ENCODE results near the gene TKFC.
A peak's percentile ranks its signal among the peaks of the same experiment; 100 is the strongest.

Gene TKFC

GRCh38 chr11:61332797-61333549 lies at the start of gene TKFC, which contains the start of gene DDB1:
TSS of gene TKFC (plus strand) at chr11:61333228. CDS start at chr11:61334729, 1,501 bp downstream.
TSS of gene DDB1 (minus strand) at chr11:61333105. CDS start at chr11:61332968, 137 bp downstream.
- peak; percentile 91 for DNase-seq

DNA sequence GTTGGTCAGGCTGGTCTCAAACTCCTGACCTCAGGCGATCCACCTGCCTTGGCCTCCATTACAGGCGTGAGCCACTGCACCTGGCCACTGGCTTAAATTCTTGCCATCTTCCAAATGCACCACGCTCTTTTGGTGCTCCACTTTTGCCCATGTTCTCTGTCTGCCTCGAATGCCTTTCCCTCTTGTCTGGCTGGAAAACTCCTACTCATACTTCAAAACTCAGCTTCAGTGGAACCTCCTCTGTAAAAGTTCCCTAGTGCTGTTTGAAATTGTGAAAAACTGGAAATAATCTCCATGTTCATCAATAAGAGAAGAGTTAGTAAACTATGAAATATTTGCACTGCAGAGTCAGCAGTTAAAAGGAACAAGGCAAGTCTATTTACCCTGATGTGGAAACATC lies 49.4 kb upstream of the TKFC start:
- no peak for DNase-seq

GRCh38 chr11:61287338-61287977 lies 45.6 kb upstream of the TKFC start:
- DNase-seq = no peak

- no peak for DNase-seq
Measured at GRCh38 chr11:61290905-61291690, 41.9 kb upstream of the TKFC start.

- no peak for DNase-seq
Measured at GRCh38 chr11:61292356-61292755, 40.7 kb upstream of the TKFC start.

- peak; percentile 62 for DNase-seq
Measured at GRCh38 chr11:61293867-61294716, 38.9 kb upstream of the TKFC start.

DNA sequence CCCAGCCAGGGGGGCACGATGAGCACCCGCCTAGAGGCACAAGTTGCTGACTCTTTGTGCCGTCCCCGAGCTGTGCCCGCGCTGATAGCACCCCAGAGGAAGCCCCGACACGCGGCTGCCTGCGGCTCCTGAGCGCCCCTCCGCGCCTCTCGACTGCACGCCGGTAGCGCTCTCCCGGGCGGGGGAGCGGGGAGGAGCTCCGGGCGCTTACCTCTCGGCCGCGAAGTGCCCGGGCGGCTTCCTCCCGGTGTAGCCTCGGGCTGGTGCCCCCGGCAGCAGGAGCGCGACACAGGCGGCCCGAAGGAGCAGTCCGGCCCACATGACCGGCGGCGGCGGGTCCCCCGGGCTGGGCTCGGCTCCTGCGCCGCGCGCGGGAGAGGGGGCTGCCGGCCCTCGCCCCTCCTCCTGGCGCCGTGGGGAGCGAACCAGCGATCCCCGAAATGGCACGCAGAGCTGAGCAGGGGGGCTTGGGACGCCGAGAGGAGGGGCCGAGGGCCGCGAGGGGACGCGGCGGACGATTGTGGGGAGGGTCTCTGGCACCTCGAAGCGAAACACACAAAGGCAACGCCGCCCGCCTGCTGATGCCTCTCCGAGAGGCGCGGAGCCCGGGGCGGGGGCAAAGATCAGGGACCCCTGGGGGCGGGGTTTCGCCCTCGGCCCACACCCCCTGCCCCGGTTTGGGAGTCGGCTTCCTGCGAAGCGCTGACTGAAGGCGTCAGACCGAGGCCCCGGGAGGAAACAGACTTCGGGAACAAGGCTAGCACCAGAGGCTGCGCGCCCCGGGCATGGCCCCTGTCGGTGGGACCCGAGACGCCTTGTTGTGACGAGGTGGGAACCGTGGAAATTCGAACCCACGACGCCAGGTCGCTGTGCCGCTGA lies 38.1 kb upstream of the TKFC start, which contains the start of gene VWCE:
Gene VWCE (minus strand): TSS at position 600 of the 879 bp plus-strand sequence. CDS start 279 bp downstream, at position 321.
- DNase-seq = no peak

DNA sequence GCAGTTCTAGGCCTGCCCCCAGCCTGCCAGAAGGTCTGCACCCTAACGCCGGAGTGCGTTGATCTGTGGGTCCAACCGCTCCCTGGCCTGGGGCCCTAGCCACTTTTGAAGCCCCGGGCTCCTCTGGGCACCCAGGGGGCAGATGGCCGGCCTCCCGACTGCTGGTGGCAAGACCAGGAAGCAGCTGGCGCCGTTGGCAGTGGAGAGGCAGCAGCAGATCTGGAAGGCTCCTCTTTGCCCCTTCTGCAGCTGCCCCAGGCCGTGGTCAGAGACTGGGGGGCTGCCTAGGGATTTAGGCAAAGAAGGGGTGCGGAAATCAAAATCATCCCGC lies 37.5 kb upstream of the TKFC start:
- no peak for DNase-seq

GRCh38 chr11:61297341-61297740 lies 35.7 kb upstream of the TKFC start:
- no peak for DNase-seq

GRCh38 chr11:61297746-61298145 lies 35.3 kb upstream of the TKFC start:
- peak; percentile 75 for DNase-seq

DNA sequence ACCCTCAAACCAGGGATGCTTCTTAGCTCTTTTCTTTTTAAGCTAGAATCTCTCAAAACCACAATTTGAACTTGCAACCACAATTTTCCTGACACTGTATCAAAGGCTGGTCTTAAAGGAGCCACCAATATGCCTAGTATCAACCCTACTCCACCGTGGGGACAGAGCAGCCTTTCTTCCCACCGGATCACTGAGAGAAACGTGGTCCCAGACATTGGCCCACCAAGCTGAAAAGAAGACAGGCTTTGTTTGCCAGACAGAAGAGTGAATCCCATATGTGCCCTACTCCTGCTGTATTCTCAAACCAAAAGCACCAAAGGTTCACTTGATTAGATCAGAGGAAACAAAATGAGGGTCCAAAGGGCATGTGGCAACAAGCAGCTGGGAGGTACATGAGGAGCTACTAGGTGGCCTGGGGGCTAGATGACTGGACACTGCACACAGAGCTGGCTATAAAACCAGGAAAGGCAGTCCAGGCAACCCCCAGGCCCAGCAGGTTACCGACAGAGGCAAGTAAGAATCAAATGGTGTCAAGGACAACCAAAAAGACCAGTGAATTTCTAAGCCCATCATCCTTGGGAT lies 34.3 kb upstream of the TKFC start:
- DNase-seq = no peak

DNA sequence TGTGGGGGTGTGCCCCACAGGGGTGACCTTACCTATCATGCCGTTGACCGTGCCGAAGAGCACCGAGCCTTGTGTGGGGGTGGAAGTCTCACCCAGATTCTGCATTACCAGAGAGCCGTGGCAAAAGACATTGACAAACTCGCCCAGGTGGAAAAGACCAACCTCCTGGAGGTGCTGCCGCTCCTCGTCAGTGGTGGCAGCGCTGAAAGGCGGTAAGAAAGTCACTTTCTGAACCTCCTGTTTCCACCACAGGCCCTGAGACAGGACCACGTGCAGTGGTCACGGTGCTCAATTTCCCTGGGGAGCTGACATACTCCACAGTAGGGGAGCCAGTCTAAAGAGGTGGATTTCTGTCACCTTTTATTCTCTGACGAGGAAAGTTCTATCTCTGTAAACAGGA lies 30.5 kb upstream of the TKFC start:
- no peak for DNase-seq

- DNase-seq = no peak
Measured at GRCh38 chr11:61303725-61304124, 29.3 kb upstream of the TKFC start.

DNA sequence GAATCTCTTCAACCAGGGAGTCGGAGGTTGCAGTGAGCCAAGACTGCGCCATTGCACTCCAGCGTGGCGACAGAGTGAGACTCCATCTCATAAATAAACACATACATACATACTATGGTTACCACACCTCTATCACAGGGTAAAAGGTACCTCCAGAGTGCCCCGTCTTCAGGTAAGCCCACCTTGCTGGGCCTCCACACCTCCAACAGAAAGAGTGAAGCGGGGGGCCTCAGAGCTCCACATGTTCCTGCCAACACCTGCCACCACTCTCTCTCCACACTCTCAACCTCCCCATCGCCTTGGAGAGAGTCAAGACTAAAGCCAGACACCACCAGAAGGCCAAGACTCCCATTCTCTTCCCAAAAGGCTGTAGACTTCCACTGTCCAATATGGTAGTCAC lies 27.6 kb upstream of the TKFC start:
- DNase-seq = no peak

GRCh38 chr11:61306221-61306620 lies 26.8 kb upstream of the TKFC start:
- DNase-seq = no peak

GRCh38 chr11:61307354-61307753 lies 25.7 kb upstream of the TKFC start:
- no peak for DNase-seq

DNA sequence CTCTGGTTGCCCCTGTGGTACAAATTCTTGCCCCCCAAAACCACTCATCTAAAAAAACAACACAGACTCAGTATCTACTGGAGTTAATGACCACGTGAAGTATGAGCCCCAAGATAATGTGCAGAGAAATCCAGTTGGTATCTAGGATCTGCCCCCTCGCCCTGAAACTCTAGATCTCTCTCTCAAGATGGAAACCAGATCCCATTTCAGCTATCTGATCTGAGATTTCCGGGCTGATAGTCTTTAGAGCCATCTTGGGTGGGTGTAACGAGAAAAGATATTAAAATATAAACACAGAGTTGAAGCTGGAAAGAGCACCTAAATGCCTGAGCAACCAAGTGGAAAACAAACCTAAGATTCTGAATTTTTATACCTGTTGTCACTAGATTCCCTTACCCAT lies 23.9 kb upstream of the TKFC start:
- DNase-seq = no peak

DNA sequence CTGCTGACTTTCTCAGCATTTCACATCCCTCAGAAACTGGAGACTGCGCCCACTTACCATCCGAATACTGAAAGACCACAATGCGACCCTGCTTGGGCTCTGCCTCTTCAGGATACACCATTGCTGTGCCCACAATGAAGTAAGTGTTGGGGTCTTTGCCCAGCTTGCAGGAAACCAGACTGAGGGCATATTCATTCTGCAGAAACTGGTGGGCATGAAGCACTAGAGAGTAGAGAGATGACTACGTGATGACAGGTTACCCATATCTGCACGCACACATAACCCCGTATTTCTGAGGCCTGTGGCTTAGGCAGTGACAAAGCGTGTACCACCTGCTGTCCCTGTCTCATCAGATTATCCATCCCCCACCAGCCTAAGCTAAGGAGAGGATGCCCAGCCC lies 23.3 kb upstream of the TKFC start:
- no peak for DNase-seq

DNA sequence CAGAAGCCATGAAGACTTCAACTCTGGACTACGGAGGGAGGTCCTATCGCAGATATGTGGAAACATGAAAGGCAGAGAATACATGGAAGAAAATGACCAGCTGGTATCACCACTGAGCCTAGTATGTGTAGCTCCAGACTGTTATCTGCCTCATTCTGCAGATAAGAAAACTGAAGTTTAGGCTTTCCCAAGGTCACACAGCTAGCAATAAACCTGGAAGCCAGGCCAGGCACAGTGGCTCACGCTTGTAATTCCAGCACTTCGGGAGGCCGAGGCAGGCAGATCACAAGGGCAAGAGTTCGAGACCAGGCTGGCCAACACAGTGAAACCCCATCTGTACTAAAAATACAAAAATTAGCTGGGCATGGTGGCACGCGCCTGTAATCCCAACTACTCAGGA lies 22.3 kb upstream of the TKFC start:
- no peak for DNase-seq

DNA sequence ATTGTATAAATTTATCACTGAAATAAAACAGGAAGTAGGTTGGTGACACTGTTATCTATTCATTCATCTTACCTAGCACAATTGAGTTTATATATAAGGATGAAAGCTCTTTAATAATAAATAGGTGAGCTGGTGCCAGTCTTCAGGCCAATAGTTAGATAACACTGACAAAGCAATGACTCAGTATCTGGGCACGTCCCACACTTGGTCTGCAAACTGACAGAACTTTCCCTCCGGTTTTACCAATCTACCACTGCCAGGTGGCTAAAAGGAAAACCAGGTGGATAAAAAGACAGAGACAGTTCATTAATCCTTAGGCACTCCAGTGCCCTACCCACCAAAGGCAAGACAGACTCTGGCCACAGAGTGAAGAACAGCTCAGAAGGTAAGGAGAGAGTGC lies 17.8 kb upstream of the TKFC start:
- DNase-seq = no peak

All from T1000 (cell line).